A673 (cell line): Measurements from ENCODE around the gene DMXL2.
"Not testable (repeated sequence)": the region's sequence is repeated elsewhere in the genome, so short reads cannot be mapped to it uniquely, and the experiment has no call there.

ENCODE experiments used
- CTCF ChIP-seq: fragments of 300-800, 200-600 bp; sonication (generic); conservative IDR thresholded peaks from 2 replicates; pipeline ENCODE4 v1.5.1; 2017; ENCODE audit warnings: low read depth, mild to moderate bottlenecking, antibody characterized with exemption, low read length, moderate library complexity, mixed read lengths
- EZH2 ChIP-seq: fragments of 200-600 bp; sonication (generic); IDR thresholded peaks from 2 replicates; pipeline ENCODE4 v1.6.1; 2017; ENCODE audit warnings: borderline replicate concordance, low read depth, mild to moderate bottlenecking, mixed read lengths, antibody characterized with exemption, low read length; ENCODE audit not compliant: poor library complexity, severe bottlenecking

DNA sequence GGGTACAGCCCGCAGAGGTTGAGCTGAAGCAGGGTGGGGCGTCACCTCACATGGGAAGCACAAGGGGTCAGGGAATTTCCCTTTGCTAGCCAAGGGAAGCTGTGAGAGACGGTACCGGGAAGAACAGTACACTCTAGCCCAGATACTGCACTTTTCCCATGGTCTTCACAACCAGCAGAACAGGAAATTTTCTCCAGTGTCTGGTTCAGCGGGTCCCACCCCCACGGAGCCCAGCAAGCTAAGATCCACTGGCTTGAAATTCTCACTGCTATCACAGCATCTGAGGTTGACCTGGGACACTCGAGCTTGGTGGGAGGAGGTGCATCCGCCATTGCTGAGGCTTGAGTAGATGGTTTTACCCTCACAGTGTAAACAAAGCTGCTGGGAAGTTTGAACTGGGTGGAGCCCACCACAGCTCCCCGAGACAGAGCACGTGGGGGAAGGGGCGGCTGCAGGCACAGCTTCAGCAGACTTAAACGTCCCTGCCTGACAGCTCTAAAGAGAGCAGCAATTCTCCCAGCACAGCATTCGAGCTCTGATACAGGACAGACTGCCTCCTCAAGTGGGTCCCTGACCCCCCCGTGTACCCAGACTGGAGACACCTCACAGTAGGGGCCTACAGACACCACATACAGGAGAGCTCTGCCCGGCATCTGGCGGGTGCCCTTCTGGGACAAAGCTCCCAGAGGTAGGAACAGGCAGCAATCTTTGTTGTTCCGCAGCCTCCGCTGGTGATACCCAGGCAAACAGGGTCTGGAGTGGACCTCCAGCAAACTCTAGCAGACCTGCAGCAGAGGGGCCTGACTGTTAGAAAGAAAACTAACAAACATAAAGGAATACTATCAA lies 53.4 kb downstream of the DMXL2 start:
- not testable (repeated sequence) for TF ChIP-seq EZH2, CTCF
